ENCODE measurements around the gene ZNF749. TPM values are rescaled to one million over a fixed set of nuclear protein-coding genes. Genes with fewer than 3 reads are reported as not detected.

ZNF749 gene
- total RNA-seq, 2 donors from 2014 or later: 25.0 to 28.5 TPM

DNA sequence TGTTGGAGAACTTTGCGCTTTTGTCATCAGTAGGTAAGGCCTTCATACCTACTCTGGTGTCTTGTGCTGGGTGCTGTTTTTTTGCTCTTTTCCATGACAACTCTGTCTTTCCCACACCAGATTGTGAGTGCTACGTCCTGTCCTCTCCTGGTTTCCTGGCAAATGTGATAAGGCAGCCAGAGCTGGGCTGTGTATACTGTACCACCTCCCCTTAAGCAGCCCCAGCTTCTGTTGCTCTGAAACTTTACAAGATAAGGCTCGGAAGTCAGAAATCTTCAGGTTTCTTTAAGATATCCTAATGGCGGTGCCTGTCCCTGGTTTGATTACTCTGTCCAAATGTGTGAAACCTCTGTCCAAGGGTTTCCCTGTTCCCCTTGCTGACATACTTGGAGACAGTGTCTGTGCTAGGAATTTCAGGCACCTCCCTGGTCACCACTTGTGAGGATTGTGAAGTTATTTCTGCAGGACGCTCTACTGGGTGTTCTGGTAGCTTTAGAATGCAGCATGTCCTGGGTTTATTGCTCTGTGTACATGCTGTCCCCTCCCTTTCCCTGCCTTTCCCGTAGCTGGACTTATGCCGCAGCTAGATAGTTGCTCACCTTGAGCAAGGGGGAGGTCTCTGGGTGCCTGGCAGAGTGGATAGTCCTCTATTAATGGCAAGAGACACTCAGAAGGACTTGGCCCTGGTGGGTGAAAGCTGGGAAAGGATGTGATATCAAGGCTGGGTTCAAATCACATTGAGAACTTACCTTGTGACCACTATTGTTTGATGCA is 7.0 kb downstream of the ZNF749 start:
- Histone ChIP-seq H3K4me3 (ENCODE audit: low read length) (peak overlapping the region; percentile 64), H3K9ac (ENCODE audit: extremely low read depth, low read length, poor library complexity, severe bottlenecking) (peak overlapping the region; percentile 23), H3K27ac (ENCODE audit: low read depth, low read length) (no peak overlapping the region), H3K27me3 (ENCODE audit: control insufficient read depth, insufficient read depth, low read length, poor library complexity, severe bottlenecking) (no peaks in the 10 kb centered on the region), H3K36me3 (ENCODE audit: control insufficient read depth, insufficient read depth, low read length) (peaks cover 54% of the 10 kb centered on the region), H3K4me1 (ENCODE audit: control insufficient read depth, insufficient read depth, low read length) (peaks cover 5% of the 10 kb centered on the region), H3K9me3 (ENCODE audit: control insufficient read depth, low read length) (peaks cover 35% of the 10 kb centered on the region)
- H3K4me1 Mint-ChIP-seq: peaks cover 20% of the 10 kb centered on the region
- no peak overlapping the region for H3K4me3 Mint-ChIP-seq
- peaks cover 72% of the 10 kb centered on the region for H3K36me3 Mint-ChIP-seq (ENCODE audit: low read depth)
- H3K27ac Mint-ChIP-seq: peak overlapping the region; percentile 6
- TF ChIP-seq, protein P1, sequence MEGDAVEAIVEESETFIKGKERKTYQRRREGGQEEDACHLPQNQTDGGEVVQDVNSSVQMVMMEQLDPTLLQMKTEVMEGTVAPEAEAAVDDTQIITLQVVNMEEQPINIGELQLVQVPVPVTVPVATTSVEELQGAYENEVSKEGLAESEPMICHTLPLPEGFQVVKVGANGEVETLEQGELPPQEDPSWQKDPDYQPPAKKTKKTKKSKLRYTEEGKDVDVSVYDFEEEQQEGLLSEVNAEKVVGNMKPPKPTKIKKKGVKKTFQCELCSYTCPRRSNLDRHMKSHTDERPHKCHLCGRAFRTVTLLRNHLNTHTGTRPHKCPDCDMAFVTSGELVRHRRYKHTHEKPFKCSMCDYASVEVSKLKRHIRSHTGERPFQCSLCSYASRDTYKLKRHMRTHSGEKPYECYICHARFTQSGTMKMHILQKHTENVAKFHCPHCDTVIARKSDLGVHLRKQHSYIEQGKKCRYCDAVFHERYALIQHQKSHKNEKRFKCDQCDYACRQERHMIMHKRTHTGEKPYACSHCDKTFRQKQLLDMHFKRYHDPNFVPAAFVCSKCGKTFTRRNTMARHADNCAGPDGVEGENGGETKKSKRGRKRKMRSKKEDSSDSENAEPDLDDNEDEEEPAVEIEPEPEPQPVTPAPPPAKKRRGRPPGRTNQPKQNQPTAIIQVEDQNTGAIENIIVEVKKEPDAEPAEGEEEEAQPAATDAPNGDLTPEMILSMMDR (conservative IDR thresholded peaks at IDR 0.05): no peak
- no peaks in the 10 kb centered on the region for H3K27me3 Mint-ChIP-seq (ENCODE audit: insufficient read depth)
- no peak for DNase-seq
- H3K9me3 Mint-ChIP-seq: peaks cover 36% of the 10 kb centered on the region
- WGBS, 2 experiments (ENCODE audit: insufficient coverage in 1 of 2, insufficient read length in 1 of 2): 78 to 96% methylated on average over 5 to 7 of the region's 7 CpGs

DNA sequence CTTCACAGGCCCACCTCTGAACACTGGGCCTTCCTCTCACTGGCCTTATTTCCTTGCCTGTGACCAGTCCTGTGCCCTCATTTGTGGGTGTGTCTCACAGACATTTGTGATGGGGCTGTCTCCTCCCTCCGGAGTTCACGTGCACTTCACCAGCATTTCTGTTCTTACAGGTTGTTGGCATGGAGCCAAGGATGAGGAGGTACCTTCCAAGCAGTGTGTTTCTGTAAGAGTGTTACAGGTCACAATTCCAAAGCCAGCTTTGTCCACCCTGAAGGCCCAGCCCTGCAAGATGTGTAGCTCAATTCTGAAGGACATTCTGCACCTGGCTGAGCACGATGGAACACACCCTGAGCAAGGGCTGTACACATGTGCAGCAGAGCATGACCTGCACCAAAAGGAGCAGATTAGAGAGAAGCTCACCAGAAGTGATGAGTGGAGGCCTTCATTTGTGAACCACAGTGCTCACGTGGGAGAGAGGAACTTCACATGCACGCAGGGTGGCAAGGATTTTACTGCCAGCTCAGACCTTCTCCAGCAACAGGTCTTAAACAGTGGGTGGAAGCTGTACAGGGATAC is 8.1 kb downstream of the ZNF749 start:
- peaks cover 35% of the 10 kb centered on the region for H3K9me3 ChIP-seq (ENCODE audit: control insufficient read depth, low read length)
- peak overlapping the region; percentile 64 for H3K4me3 ChIP-seq (ENCODE audit: low read length)
- H3K36me3 ChIP-seq (ENCODE audit: control insufficient read depth, insufficient read depth, low read length): peaks cover 49% of the 10 kb centered on the region
- DNase-seq: no peak
- H3K4me1 ChIP-seq (ENCODE audit: control insufficient read depth, insufficient read depth, low read length): peaks cover 5% of the 10 kb centered on the region
- Mint-ChIP-seq H3K4me1 (peaks cover 20% of the 10 kb centered on the region), H3K9me3 (peaks cover 36% of the 10 kb centered on the region), H3K36me3 (ENCODE audit: low read depth) (peaks cover 76% of the 10 kb centered on the region), H3K27ac (no peak overlapping the region), H3K4me3 (no peak overlapping the region), H3K27me3 (ENCODE audit: insufficient read depth) (no peaks in the 10 kb centered on the region)
- TF ChIP-seq, protein P1 (conservative IDR thresholded peaks at IDR 0.05): no peak
- H3K27me3 ChIP-seq (ENCODE audit: control insufficient read depth, insufficient read depth, low read length, poor library complexity, severe bottlenecking): no peaks in the 10 kb centered on the region
- H3K27ac ChIP-seq (ENCODE audit: low read depth, low read length): no peak overlapping the region
- H3K9ac ChIP-seq (ENCODE audit: extremely low read depth, low read length, poor library complexity, severe bottlenecking): no peak overlapping the region
- 78 to 100% methylated on average over 4 to 5 of the region's 5 CpGs for WGBS, 2 experiments (ENCODE audit: insufficient coverage in 1 of 2, insufficient read length in 1 of 2)

DNA sequence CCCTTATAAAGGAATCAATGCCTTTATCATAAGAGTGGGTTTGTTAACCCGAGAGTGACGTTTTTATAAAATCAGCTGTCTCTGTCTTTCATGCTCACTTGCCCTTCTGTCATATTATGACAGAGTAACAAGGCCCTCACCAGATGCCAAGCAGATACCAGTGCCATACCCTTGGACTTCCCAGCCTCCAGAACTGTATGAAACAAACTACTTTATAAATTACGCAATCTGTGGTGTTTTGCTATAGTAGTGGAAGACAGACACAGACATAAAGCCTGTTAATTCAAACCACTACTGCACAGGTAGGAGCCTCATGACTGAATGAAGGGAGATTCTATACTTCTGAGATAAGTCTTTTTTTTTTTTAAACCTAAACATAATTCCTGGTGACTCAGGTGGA is 17.2 kb downstream of the ZNF749 start:
- H3K4me1 Mint-ChIP-seq: no peaks in the 10 kb centered on the region
- Histone ChIP-seq H3K36me3 (ENCODE audit: control insufficient read depth, insufficient read depth, low read length) (peaks cover 7% of the 10 kb centered on the region), H3K27ac (ENCODE audit: low read depth, low read length) (no peak overlapping the region), H3K9ac (ENCODE audit: extremely low read depth, low read length, poor library complexity, severe bottlenecking) (no peak overlapping the region), H3K27me3 (ENCODE audit: control insufficient read depth, insufficient read depth, low read length, poor library complexity, severe bottlenecking) (no peaks in the 10 kb centered on the region), H3K9me3 (ENCODE audit: control insufficient read depth, low read length) (peaks cover 12% of the 10 kb centered on the region), H3K4me3 (ENCODE audit: low read length) (no peak overlapping the region), H3K4me1 (ENCODE audit: control insufficient read depth, insufficient read depth, low read length) (no peaks in the 10 kb centered on the region)
- peaks cover 15% of the 10 kb centered on the region for H3K9me3 Mint-ChIP-seq
- no peak overlapping the region for H3K4me3 Mint-ChIP-seq
- WGBS, 2 experiments (ENCODE audit: insufficient coverage in 1 of 2, insufficient read length in 1 of 2): 90 to 100% methylated on average over 2 to 3 of the region's 3 CpGs
- no peak overlapping the region for H3K27ac Mint-ChIP-seq
- no peak for DNase-seq
- TF ChIP-seq, protein P1 (conservative IDR thresholded peaks at IDR 0.05): no peak
- peaks cover 19% of the 10 kb centered on the region for H3K36me3 Mint-ChIP-seq (ENCODE audit: low read depth)
- no peaks in the 10 kb centered on the region for H3K27me3 Mint-ChIP-seq (ENCODE audit: insufficient read depth)
